Non-pigmented ciliary epithelial cell (primary cell): Measurements from ENCODE around the gene EFHC2.

Experiments used
- DNase-seq: peaks from one replicate; pipeline ENCODE4 v3.0.0-alpha.2; 2010; ENCODE audit warnings: low read depth

The EFHC2 gene, protein sequence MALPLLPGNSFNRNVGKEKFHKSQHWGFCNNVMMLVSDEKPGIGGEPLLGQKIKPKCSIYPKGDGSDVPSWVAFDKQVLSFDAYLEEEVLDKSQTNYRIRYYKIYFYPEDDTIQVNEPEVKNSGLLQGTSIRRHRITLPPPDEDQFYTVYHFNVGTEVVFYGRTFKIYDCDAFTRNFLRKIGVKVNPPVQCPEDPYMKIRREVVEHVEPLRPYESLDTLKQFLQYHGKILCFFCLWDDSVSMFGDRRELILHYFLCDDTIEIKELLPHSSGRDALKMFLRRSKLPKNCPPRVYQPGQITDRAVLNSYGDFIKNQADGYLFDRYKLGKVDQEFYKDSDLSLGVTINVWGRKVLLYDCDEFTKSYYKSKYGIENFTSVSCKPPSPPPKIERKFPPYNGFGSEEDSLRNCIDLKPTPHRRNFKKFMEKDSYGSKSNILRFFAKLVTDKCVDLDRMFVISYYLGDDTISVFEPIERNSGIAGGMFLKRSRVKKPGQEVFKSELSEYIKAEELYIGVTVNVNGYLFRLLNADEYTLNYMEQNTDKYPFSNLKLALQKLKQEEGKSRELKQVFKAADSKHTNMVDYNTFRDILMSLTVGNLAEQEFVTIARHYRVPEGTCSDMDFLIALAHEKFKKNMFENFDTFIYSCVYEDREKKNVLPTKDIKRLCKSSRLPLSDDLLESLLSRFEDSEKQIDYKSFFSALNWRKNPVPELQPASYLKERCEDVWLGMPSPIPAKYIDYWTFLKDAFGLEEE

DNA sequence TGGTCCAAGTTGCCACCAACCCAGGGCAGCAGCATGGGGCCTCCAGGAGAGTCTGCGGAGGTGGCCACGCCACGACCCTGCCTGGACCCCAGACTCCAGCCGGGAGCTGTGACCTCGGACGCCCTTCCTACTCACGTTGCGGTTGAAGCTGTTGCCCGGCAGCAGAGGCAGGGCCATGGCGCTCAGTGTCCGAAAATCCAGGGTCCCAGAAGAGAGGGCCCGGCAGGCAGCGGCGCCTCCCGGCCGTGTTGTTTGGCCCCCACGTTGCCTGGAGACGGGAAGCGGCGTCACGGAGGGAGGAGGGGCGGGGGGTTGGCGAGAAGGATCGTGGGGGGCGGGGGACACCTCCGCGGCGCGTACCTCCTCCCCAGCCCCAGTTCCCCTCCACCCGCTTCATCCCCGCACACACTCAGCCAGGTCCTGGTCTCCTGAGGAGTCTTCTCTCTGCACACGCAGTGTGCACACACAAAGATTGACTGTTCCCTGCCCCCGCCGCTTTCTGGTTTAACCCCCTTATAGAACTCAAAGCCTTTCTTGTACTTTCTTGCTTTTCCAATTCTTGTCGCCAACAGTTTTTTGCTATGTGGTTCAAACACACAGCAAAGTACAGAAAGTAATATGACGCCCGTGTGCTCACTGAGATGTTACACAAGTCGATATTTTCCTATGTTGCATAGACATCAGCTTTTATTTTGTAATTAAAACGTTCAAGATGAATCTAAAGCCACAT lies at the start of gene EFHC2:
TSS of gene EFHC2 (minus strand) at position 261 of the 730 bp plus-strand sequence. CDS start at position 177, 84 bp downstream.
- no peak for DNase-seq

DNA sequence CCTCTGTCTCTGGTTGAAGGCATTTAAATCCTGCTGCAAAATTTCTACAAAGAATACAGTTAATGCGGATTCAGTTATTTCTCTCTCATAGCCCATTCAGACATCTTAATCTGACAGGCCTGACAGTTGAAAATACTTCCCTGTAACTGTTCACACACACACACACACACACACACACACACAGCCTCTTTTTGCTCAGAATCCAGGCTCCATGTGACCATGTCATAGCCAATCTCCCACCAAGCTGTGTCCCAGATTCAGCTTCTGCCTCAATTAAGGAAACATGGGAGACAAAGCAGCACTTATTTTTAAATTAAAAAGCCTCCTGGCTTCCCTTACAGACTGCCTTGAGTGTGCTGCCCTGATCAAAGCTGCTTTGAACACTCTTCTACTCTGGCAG lies 49.3 kb upstream of the EFHC2 start:
- no peak for DNase-seq

DNA sequence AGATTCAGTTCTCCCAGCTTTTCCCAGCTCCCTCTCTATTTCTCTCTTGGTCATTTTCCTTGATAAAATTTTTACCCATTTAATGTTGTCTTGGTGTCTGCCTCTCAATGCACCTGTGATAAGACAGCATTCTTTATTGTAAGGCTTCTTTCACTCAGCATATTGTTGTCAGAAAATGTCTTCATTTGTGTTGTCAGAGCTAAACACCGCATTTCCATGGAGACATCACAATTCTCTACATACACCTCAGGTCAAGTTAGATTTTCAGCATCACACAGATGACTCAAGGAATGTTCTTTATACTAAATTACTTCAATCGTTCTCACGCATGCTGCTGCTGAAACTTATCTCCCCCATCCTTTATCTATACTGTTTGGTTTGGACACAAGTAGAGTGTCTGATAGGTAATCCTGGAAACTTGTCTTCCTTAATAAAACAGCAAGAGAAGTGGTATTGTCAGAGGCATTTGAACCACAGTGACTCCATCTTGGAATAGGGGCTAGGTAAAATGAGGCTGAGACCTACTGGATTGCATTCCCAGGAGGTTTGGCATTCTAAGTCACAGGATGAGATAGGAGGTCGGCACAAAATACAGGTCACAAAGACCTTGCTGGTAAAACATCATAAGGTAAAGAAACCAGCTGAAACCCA lies 41.3 kb upstream of the EFHC2 start:
- DNase-seq: no peak

DNA sequence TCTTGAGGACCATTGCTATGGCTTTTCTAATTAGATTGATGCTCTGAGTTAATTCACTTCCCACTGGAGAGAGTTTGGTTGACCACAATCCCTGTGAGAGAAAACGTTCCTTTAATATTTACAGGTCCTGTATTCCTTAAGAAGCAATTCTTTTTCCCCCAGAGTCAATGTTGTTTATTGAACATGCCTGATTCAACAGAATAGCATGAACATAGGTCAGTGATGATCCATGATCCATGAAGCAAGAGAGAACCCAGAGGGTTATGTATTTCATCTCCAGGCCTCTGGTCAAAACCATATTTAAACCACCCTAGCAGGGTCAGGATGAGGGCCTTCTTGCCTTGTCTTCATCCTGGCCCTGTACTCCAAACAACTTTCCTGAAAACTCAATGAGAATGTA lies 39.4 kb upstream of the EFHC2 start:
- no peak for DNase-seq

DNA sequence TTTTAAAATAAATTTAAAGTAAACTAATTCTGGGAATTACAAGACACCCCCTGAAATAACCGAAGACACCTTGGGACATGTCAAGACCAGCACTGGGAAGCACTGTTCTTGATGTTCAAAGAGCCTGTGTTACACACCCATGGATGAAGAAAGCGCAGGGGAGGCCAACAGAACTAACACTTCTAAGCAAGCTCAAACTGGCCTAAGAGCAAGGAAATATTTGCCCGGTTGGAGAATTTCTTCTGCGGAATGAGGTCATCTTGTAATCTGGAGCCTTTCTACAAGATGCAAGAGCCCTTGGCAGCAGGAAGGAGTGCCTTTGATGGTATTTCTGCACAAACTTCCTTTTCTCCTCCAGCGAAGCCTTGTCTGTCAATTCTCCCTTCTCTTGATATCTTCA lies 9.3 kb upstream of the EFHC2 start:
- DNase-seq: no peak

DNA sequence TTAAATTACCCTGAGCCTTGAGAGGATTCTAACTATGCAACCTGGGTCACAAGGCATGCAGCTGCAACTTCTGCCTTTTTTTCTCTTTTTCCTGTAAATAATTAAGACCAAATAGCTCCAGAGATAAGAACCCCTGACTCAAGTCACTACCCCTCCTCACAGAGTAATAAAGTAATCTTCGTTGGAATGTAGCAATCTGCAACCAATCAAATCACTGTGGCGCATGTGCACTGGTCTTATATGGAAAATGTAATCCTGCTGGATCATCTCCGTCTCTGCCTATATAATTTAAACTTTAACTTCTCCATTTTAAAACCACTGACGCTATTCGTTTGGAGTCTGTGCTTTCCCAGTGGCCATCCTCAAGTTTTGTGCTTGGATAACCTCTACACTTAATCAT lies 6.1 kb upstream of the EFHC2 start:
- no peak for DNase-seq

DNA sequence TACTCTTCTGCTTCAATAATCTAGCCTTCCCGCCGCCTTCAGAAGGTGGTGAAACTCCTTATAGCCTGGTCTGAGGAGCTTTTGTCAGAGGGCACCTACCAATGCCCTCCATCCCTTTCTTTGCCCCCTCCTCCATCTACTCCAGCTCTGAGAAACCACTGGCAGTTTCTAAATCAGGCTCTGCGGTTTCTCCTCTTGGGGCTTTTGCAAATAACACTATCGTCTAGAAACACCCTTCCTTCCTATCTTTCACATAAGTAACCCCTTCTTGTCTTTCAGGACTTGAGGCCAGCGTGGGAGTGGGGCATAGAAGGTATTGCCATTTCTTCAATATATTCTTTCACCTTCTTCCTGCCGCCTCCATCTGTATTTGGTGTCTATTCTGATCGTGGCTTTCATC lies 1.2 kb upstream of the EFHC2 start:
- DNase-seq: no peak

DNA sequence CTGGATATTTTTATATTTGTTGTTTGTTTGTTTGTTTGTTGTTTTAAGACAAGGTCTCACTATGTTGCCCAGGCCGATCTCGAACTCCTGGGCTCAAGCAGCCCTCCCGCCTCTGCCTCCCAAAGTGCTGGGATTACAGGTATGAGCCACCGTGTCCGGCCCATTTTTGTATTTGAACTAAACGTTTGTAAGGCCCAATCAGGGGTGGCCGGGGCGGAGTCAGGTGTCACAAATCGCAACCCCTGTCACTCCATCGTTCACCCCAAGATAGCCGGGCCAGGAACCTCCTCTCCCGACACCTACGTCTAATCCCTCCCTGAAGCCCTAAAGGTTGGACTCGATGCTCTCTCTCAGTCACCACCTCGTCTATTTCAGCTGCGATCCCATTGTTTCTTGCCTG lies 722 bp upstream of the EFHC2 start:
- DNase-seq: no peak

DNA sequence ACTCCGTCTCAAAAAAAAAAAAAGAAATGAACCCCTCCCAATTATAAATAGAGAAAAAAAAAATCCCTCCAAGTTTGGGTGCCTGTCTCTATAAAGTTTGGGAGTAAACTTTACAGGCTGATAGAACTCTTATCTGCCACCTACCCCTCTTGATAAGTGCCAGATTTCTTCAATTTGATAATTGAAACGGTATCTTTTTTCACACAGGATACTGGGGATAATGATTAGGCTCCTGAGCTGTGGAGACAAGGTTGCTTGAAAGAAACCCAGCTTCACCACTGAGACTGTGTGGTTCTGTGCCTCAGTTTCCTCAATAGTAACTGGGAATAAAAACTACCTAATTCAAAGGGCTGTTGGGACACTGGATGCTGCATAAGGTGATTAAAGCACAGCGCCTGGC lies 606 bp downstream of the EFHC2 start:
- no peak for DNase-seq

DNA sequence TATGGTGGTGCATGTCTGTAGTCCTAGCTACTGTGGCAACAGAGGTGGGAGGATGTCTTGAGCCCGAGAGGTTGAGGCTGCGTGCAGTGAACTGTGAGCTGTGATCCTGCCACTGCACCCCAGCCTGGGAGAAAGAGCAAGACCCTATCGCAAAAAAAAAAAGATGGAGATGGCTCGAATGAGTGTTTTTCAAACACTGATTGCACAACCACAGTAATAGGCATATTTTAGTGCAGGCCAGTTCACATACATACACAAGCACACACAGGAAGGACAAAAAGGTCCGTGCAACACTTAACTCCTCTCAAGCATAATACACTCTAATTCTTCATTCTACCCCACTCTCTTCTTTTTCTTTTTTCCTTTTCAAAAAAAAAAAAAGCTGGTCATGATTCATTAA lies 5.1 kb downstream of the EFHC2 start:
- DNase-seq: no peak

DNA sequence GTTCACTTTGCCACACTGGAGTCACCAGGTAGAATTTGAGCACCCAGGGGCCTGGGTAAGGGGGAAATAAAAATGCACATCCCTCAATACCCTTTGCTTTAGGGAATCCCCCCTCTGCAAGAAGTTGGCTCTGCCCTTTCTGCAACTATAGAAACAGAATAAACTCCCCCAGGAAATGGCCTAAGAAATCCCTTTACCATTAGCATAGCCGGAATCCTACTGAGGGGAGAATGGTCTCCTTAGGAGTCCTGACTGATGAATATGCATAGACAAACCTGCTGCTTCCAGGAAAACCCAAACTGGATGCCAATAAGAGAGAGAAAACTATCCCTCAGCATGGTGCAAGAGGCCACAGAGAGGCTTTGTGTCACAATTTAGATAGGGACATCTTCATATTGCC lies 11.0 kb downstream of the EFHC2 start:
- no peak for DNase-seq

DNA sequence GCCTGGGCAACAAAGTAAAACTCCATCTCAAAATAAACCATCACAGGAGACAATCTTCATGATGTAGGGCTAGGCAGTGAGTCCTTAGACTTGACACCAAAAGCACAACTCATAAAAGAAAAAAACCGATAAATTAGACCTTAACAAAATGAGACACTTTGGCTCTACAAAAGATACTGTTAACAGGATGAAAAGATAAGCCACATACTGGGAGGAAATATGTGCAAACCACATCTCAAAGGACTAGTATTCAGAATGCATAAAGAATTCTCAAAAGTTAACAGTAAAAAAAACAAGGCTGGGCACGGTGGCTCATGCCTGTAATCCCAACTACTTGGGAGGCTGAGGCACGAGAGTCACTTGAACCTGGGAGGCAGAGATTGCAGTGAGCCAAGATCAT lies 13.2 kb downstream of the EFHC2 start:
- DNase-seq: no peak

DNA sequence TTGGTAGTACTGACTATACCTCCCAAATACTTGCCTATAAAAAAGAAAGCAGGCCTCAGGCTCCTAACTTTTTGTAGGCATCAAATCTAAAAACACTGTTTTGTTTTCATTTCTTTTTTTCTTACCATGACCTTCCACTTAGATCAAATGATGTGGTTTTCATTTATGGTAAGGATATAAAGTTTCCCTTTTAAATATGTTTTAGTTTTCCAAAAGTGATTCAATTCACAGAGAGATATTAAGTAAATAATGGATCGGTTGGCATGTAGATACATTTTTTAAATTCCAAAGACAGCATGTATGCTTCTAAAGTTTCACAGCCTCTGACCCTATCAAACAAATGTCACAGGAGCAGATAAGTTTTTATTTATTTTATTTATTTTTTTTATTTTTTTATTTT lies 23.9 kb downstream of the EFHC2 start:
- no peak for DNase-seq

DNA sequence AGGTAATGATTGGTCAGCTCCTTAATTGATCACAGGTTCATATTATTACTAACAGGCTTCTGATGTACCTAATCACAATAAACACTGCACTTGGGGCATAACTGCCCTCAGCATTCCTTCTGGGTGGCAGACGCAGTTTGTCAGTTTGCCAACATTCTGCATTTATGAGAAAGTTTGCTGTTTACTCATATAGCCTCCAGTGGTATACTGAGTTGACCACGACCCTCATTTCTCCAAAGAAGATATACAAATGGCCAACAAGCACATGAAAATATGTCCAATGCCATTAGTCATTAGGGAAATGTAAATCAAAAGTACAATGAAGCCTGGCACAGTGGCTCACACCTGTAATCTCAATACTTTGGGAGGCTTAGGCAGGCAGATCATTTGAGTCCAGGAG lies 26.3 kb downstream of the EFHC2 start:
- no peak for DNase-seq

DNA sequence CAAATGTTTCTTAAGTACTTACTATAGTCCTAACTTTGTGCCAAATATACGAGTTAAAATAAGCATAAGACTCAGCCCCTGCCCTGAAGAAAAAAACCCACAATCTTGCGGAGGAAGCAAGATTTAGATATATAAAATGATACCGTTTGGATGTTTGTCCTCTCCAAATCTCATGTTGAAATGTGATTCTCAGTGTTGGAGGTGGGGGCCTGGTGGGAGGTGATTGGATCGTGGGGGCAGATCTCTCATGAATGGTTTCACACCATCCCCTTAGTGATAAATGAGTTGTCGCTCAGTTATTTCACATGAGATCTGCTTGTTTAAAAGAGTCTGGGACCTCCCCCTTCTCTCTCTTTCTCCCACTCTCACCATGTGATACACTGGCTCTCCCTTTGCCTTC lies 28.7 kb downstream of the EFHC2 start:
- DNase-seq: no peak

DNA sequence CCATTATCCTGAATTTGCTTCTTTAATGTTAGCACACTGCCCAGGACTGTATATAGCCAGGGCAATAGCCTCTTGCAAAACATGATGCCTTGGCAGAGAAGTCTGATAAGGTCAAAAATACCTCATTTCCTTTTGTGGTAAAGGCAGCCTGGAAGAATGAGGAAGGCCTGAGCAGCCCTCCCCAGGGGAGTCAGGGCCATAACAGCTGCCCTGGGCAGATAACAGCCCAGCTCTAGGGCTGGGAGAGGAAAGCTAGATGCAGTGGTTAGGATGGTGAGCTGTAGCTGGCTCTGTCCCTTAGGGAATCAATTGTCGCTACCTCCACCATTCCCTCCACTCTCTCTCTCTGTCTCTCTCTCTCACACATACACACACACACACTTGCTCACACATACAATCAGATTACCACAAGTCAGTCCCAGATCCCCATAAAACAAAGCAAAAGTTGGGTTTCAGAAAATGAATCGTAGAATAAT lies 29.2 kb downstream of the EFHC2 start:
- peak; percentile 13 for DNase-seq

DNA sequence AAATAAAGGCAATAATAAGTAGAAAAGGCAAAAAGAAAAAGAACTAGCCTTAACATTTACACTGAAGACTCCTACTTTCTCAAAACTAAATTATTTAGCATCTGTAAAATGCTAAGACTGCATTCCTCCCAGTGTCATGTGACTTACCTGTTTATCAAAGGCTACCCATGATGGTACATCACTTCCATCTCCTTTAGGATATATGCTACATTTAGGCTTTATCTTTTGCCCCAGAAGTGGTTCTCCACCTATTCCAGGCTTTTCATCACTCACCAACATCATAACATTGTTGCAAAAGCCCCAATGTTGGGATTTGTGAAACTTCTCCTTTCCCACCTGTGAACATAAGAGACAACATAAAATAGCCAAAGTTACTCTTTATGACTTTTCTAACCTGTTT lies 31.1 kb downstream of the EFHC2 start:
- DNase-seq: no peak

DNA sequence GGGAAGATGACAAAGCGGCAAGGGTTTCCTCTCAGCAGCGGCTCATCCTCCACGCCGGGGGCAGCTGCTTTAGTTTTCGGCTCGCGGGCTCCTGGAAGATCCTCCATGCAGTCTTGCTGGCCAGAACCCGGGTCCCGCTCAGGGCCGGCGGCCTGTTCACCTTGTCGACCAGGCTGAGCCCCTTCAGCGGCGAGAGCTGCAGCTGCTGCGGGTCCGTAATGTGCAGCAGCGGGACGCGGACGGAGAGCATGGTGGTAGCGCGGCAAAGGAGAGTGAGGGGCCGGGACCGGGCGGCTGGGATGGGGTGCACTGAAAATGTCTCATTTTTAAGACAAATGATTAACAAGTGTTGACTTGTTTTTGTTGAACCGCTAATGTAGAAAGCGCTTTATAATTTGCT lies 33.2 kb downstream of the EFHC2 start:
- no peak for DNase-seq

DNA sequence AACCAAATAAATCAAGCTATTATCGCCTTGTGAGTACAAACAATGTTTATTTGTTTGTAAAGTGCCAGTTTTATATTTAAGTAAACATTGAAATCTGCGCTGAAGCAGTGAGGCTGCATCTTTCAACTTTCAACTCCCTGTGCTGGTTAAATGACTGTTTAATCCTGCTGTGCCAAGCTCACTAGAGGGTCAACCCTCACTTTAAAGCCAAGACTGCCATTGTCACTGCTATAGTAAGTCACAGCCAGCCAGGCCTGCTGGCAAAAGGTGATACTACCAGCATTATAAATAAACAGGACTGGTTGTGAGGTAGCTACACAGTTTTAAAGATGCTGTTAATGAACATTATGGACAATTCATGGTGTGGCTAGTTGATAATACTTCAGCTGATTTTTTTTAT lies 34.6 kb downstream of the EFHC2 start:
- no peak for DNase-seq

DNA sequence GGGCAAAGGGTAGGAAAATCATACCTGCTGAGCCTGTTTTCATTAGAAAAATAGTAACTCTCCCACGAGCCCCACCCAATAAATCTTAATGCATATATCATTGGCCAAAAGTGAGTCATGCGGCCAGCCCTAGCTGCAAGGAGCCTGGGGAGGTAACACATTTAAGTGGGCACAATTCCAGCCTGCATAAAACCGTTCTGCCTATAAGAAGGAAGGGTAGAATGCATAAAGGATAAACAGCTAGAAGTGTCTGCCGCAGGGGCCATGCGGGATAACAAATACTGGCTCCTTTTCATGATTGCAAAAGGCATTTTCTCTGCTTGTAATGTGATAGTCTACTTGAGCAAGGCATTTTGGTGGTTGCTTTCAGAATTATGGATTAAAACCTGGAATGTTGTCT lies 37.1 kb downstream of the EFHC2 start:
- no peak for DNase-seq

DNA sequence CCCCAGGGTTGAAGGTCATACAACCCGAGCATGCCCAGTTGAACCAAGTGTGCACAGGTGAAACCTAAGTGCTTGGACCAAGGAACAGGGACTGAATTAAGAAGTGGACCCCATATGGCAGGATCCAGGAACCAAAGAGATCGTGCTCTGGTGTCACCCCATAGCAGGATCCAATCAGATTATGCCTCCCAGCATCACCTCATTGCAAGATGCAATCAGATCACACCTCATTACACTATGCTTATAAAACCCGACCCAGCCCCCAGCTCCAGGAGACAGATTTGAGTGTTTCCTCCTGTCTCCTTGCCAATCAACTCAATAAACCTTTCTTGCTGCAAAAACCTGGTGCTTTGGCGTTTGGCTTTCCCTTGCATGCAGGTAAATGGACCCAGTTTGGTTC lies 37.6 kb downstream of the EFHC2 start:
- no peak for DNase-seq

DNA sequence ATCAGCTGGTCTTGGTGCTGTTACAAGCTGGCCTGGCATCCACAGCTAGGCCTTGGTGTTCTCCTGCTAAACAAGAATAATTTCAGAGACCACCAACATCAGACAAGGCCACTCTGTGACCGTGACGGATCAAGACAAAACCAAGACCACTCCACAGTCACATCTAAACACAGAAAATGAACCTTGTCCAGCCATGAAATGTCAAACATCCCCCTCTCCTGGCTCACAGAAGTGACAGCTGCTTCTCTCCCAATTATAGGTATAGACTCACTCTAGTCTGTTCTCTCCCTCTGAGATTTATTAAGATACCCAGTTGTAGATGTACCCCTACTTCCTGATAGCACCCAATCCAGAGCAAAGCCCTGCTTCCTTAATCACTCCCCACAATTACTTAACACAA lies 40.4 kb downstream of the EFHC2 start:
- no peak for DNase-seq
